GOT3 (cell line): ENCODE results near the gene GPR85.
"Not testable (repeated sequence)": the region's sequence is repeated elsewhere in the genome, so short reads cannot be mapped to it uniquely, and the experiment has no call there.

Source experiments
- DNase-seq: peaks from one replicate; lab custom pipeline; 2025; ENCODE audit warnings: mixed read lengths; lab: John Stamatoyannopoulos, UW

Gene GPR85

GRCh38 chr7:113084496-113085172 is 2.0 kb downstream of the GPR85 start:
- DNase-seq: no peak

GRCh38 chr7:113083816-113084495 is 2.7 kb downstream of the GPR85 start:
- no peak for DNase-seq

DNA sequence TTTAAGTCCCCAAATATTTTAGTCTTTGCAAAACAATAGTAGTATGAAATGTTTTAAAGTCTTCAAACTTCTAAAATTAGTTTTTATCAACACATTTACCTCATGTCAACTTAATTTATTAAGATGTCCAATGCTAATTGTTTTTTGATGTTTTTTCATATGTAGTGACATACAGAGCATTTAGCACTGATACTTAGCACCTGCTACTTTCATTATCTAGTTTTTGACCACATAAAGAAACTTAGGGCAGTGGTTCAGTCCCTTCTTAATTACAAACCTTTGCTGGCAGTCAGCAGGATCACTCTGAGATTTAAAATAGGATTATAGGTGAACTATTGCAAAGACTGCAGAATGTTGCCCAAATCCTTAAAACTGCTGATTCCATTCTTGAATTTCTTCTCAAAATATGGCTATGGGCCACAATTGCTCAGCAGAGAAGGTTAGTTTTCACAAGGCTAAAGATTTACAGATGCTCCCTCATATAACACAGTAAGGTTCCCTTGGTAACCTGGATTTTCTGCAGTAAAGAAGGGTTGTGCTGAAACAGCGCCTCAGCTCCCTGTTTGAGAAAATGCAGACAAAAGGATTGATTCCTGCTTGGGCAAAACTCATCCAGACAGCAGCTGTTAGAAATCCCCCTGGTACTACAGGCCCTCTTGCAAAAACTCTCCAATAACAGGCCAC is 3.4 kb downstream of the GPR85 start:
- DNase-seq: no peak

- DNase-seq: no peak
Measured at GRCh38 chr7:113078331-113078730, 8.3 kb downstream of the GPR85 start.

GRCh38 chr7:113076703-113077102 is 9.9 kb downstream of the GPR85 start:
- DNase-seq: no peak

DNA sequence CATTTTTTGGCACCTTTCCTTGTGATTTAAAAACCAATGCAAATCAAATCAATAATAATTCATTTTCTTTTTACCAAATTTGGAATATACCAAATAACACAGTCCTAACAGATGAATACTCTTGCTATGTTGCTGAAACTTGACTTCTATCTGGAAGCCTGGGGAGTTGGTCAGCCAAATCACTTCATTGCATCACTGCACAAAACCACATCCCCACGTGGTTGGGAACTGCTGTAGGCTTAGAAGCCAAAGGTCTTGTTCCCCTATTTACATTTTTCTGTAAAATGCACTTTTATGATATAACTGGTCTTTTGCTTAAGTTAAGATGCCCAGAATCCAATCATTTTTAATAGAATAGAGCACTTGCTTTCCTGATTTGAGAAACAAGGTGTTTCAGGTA is 15.2 kb downstream of the GPR85 start:
- no peak for DNase-seq

- DNase-seq: no peak
Measured at GRCh38 chr7:113062499-113062898, 24.1 kb downstream of the GPR85 start.

DNA sequence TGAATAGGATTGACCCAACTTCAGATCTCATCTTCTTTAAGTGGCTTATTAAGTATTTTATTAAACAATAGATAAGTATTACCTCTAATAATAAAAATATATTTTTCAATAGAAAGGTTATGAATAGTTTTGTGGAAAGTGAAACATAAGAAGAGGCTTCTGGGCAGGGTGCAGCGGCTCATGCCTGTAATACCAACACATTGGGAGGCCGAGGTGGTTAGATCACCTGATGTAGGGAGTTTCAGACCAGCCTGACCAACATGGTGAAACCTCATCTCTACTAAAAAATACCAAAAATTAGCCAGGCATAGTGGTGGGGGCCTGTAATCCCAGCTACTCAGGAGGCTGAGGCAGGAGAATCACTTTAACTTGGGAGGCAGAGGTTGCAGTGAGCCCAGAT is 26.5 kb downstream of the GPR85 start:
- DNase-seq: no peak

DNA sequence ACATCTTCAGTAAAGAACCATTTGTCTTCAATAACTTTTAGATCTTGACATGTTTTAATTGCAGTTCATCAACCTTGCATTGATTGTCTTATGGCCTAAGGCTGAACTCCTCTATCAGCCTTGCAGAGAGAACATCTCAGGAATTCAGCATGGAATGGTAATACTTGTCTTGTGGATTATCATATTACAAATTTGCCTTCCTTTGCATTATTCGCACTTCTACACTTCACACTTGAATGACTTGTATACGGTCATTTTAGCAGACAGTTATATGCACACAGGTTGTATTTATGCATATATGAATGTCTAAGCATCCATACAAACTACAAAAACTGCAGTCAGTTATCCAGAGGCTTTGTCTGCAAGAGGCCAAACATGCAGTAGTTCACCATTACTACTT is 31.7 kb downstream of the GPR85 start:
- no peak for DNase-seq

DNA sequence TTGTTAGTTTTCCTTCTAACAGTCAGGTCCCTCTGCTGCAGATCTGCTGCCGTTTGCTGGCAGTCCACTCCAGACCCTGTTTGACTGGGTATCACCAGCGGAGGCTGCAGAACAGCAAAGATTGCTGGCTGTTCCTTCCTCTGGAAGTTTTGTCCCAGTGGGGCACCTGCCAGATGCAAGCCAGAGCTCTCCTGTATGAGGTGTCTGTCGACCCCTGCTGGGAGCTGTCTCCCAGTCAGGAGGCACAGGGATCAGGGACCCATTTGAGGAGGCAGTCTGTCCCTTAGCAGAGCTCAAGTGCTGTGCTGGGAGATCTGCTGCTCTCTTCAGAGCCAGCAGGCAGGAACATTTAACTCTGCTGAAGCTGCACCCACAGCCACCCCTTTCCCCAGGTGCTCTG is 32.4 kb downstream of the GPR85 start:
- DNase-seq: not testable (repeated sequence)

DNA sequence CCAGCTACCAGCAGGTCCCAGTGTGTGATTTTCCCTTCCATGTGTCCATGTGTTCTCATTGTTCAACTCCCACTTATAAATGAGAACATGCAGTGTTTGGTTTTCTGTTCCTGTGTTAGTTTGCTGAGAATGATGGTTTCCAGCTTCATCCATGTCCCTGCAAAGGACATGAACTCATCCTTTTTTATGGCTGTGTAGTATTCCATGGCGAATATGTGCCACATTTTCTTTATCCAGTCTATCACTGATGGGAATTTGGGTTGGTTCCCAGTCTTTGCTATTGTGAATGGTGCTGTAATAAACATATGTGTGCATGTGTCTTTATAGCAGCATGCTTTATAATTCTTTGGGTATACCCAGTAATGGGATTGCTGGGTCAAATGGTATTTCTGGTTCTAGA is 37.4 kb downstream of the GPR85 start:
- DNase-seq: not testable (repeated sequence)

GRCh38 chr7:113046453-113046852 is 40.2 kb downstream of the GPR85 start:
- no peak for DNase-seq

GRCh38 chr7:113045379-113045778 is 41.2 kb downstream of the GPR85 start:
- no peak for DNase-seq

- no peak for DNase-seq
Measured at GRCh38 chr7:113044394-113044793, 42.2 kb downstream of the GPR85 start.

- DNase-seq: no peak
Measured at GRCh38 chr7:113040849-113041248, 45.8 kb downstream of the GPR85 start.

DNA sequence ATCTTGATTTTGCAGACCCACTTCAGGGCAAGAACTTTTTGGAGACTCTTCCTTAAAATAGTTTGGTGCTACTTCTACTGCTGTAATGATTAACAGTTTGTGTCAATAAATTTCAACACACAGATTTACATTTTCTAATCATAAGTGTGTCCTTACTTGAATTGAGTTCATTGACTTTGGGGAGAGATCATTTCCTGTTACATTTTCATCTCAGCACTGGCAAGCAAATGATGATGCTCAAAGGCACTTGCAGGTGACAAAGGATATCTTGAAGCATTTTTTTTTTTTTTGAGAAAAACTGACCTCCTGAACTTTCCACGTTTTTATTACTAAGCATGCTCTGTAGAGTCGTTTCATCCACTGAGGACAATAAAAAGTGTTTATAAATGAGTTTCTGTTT is 52.7 kb downstream of the GPR85 start:
- no peak for DNase-seq
